ENCODE measurements around the gene GDF9.

DNA sequence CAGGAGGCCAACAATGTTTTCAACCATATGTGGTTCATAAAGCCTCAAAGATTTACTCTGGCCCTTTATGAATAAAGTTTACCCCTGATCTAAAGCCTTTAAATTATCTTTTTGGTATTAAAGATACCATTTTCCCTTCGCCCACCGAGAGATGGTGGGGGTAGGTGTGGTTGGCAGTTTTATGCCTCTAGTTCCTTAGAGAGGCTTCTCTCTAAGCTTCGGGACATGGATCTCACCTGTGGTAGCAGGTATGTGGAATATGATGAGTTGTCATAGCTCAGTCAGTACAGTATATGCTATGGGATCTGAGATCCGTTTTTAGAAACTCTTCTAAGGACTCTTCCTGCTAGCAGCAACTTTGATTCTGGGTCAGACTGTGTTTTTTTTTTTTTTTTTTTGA, 2.5 kb upstream of the GDF9 start:
- TF ChIP-seq CTCF (IDR thresholded peaks at IDR 0.05; ENCODE audit: low read depth, low read length): no peak
- no peak for TF ChIP-seq MAX (IDR thresholded peaks at IDR 0.05; ENCODE audit: low read depth, low read length)
